CD4-positive, alpha-beta T cell (primary cell): Measurements from ENCODE around the gene TNS1. TPM values are rescaled to one million over a fixed set of nuclear protein-coding genes. Genes with fewer than 3 reads are reported as not detected.

ENCODE experiments used
- ATAC-seq: fragments of 200-7000 bp; cut with Tn5 transposase; one replicate; pipeline ENCODE4 v1.10.0; 2022; ENCODE audit warnings: mild to moderate bottlenecking; ENCODE audit not compliant: poor library complexity
- CTCF ChIA-PET: fragments of 350-600 bp; sonication (Branson Sonifier 250); formaldehyde crosslinking; loops from one replicate; lab custom pipeline; 2021; ENCODE audit warnings: antibody characterized with exemption, inconsistent platforms; lab: Charles Lee
- POLR2A ChIA-PET: fragments of 350-600 bp; sonication (Branson Sonifier 250); formaldehyde crosslinking; loops from one replicate; lab custom pipeline; 2021; ENCODE audit warnings: antibody characterized with exemption, inconsistent platforms; lab: Charles Lee
- DNase-seq, 14 experiments: peaks; one replicate each; pipeline ENCODE4 v3.0.0-alpha.2; 2013 to 2020; ENCODE audit warnings: mixed read lengths in 2 of 14
- H3K27ac ChIP-seq, 2 donors: one replicate each; pipeline versions ENCODE4 v1.5.1 to v1.7.0; 2013; ENCODE audit warnings: low read length in 2 of 2, low read depth in 1 of 2, mild to moderate bottlenecking in 1 of 2
- H3K27me3 ChIP-seq, 2 experiments: 1 replicate in 1 of 2; 2 replicates in 1 of 2; pipeline versions ENCODE4 v1.6.1 to v1.7.0; 2013; ENCODE audit warnings: low read length in 2 of 2, control low read depth in 1 of 2, mild to moderate bottlenecking in 1 of 2, moderate library complexity in 1 of 2; ENCODE audit not compliant: insufficient read depth in 2 of 2, control insufficient read depth in 1 of 2
- H3K36me3 ChIP-seq: one replicate; pipeline ENCODE4 v1.6.1; 2013; ENCODE audit warnings: low read length, control low read depth; ENCODE audit not compliant: insufficient read depth
- H3K4me1 ChIP-seq: one replicate; pipeline ENCODE4 v1.6.1; 2013; ENCODE audit warnings: low read length, control low read depth; ENCODE audit not compliant: insufficient read depth
- H3K4me3 ChIP-seq: one replicate; pipeline ENCODE4 v1.5.1; 2013; ENCODE audit warnings: mild to moderate bottlenecking, low read length, moderate library complexity
- H3K9me3 ChIP-seq, 2 experiments: 1 replicate in 1 of 2; 2 replicates in 1 of 2; pipeline versions ENCODE4 v1.6.1 to v1.7.0; 2013; ENCODE audit warnings: low read length in 2 of 2, mild to moderate bottlenecking in 2 of 2, control low read depth in 1 of 2, moderate library complexity in 1 of 2; ENCODE audit not compliant: control insufficient read depth in 1 of 2, insufficient read depth in 1 of 2
- H3K27ac Mint-ChIP-seq: one replicate; pipeline ENCODE4 v1.8.0; 2020; ENCODE audit warnings: mixed read lengths
- H3K27me3 Mint-ChIP-seq: one replicate; pipeline ENCODE4 v1.8.0; 2021; ENCODE audit warnings: mixed read lengths
- H3K36me3 Mint-ChIP-seq: one replicate; pipeline ENCODE4 v1.8.0; 2021; ENCODE audit warnings: low read depth, mixed read lengths
- H3K4me1 Mint-ChIP-seq: one replicate; pipeline ENCODE4 v1.8.0; 2021; ENCODE audit warnings: low read depth, mixed read lengths
- H3K4me3 Mint-ChIP-seq: one replicate; pipeline ENCODE4 v1.8.0; 2020; ENCODE audit warnings: mild to moderate bottlenecking, mixed read lengths
- H3K9me3 Mint-ChIP-seq: one replicate; pipeline ENCODE4 v1.8.0; 2020; ENCODE audit warnings: mixed read lengths
- CTCF ChIP-seq: fragments of 200-600 bp; IDR thresholded peaks from one replicate; pipeline ENCODE4 v1.8.0; 2022; ENCODE audit warnings: antibody characterized with exemption, mild to moderate bottlenecking
- intact Hi-C, 2 experiments: fragments of 100-400 bp; cut with DNase I in 1 of 2; cut with micrococcal nuclease in 1 of 2; formaldehyde crosslinking; loops; one replicate each; pipeline versions ENCODE4 v1.15.1 to v1.9.0; 2023 to 2025; cut with DNase I, micrococcal nuclease
- total RNA-seq, 174 experiments: library from RNA in 2 of 174; stranded (reverse) in 2 of 174; gene quantifications; one replicate each; pipeline ENCODE4 v1.2.3 and lab custom pipeline; 2021 to 2026

Gene TNS1
- total RNA-seq, 2 experiments from 2014 or later = 0.25 to 0.34 TPM

GRCh38 chr2:218041302-218042168, 38.7 kb upstream of the TNS1 start:
- Histone ChIP-seq H3K27me3 (peaks cover 14 to 17% of the 10 kb centered on the region in 2 experiments), H3K9me3 (peaks cover 0 to 8% of the 10 kb centered on the region in 2 experiments), H3K36me3 (no peaks in the 10 kb centered on the region), H3K4me3 (no peak overlapping the region), H3K27ac (no peak overlapping the region), H3K4me1 (no peaks in the 10 kb centered on the region)
- no peaks in the 10 kb centered on the region for H3K9me3 Mint-ChIP-seq
- DNase-seq (no peak), ATAC-seq (no peak)
- TF ChIP-seq CTCF = no peak
- intact Hi-C loops = no loop called here
- no peak overlapping the region for H3K27ac Mint-ChIP-seq
- no peaks in the 10 kb centered on the region for H3K4me1 Mint-ChIP-seq
- ChIA-PET CTCF (interaction anchor here (1.0 kb wide), 1 partner anchor 27 kb away, joined by 4 read pairs; the partner anchor contains the start of gene RUFY4), POLR2A (no interaction called here)
- H3K4me3 Mint-ChIP-seq = no peak overlapping the region
- peaks cover 32% of the 10 kb centered on the region for H3K27me3 Mint-ChIP-seq
- H3K36me3 Mint-ChIP-seq = peaks cover 4% of the 10 kb centered on the region

- Mint-ChIP-seq H3K27ac (no peak overlapping the region), H3K36me3 (peaks cover 4% of the 10 kb centered on the region), H3K9me3 (no peaks in the 10 kb centered on the region), H3K27me3 (peaks cover 32% of the 10 kb centered on the region), H3K4me3 (no peak overlapping the region), H3K4me1 (no peaks in the 10 kb centered on the region)
- Histone ChIP-seq H3K4me1 (no peaks in the 10 kb centered on the region), H3K27ac (no peak overlapping the region), H3K9me3 (peaks cover 0 to 8% of the 10 kb centered on the region in 2 experiments), H3K4me3 (no peak overlapping the region), H3K27me3 (peaks cover 14 to 17% of the 10 kb centered on the region in 2 experiments), H3K36me3 (no peaks in the 10 kb centered on the region)
- DNase-seq = no peak
- POLR2A ChIA-PET = no interaction called here
- CTCF ChIA-PET = interaction anchor here (1.0 kb wide), 1 partner anchor 28 kb away, joined by 4 read pairs; the partner anchor contains the start of gene RUFY4
- no peak for TF ChIP-seq CTCF
- intact Hi-C loops = no loop called here
- no peak for ATAC-seq
Measured at GRCh38 chr2:218040883-218041282, 38.1 kb upstream of the TNS1 start.

GRCh38 chr2:218039171-218039570, 36.4 kb upstream of the TNS1 start:
- POLR2A ChIA-PET = no interaction called here
- peaks cover 8% of the 10 kb centered on the region for H3K4me1 Mint-ChIP-seq
- H3K27ac ChIP-seq = no peak overlapping the region
- H3K27ac Mint-ChIP-seq = no peak overlapping the region
- ATAC-seq (no peak), DNase-seq (no peak)
- H3K27me3 Mint-ChIP-seq = peaks cover 32% of the 10 kb centered on the region
- H3K4me3 Mint-ChIP-seq = no peak overlapping the region
- no peak for TF ChIP-seq CTCF
- CTCF ChIA-PET = no interaction called here
- no peaks in the 10 kb centered on the region for H3K9me3 Mint-ChIP-seq
- peaks cover 15% of the 10 kb centered on the region for H3K4me1 ChIP-seq
- intact Hi-C loops = loop anchor here in 1 of 2 experiments (10.0 kb wide), 1 partner anchor 154 kb away; no protein-coding TSS in a partner anchor
- peaks cover 4% of the 10 kb centered on the region for H3K36me3 Mint-ChIP-seq
- H3K27me3 ChIP-seq = peaks cover 14 to 17% of the 10 kb centered on the region in 2 experiments
- no peaks in the 10 kb centered on the region for H3K36me3 ChIP-seq
- peaks cover 0 to 8% of the 10 kb centered on the region in 2 experiments for H3K9me3 ChIP-seq
- no peak overlapping the region for H3K4me3 ChIP-seq
